ENCODE results near the gene IL18BP. TPM values are rescaled to one million over a fixed set of nuclear protein-coding genes. Genes with fewer than 3 reads are reported as not detected.
A peak's percentile ranks its signal among the peaks of the same experiment; 100 is the strongest.

Gene IL18BP
- total RNA-seq, 1 donor = 2.2 TPM

- no peak for DNase-seq (ENCODE audit: low read depth)
- no peak for TF ChIP-seq CTCF (IDR thresholded peaks at IDR 0.05; ENCODE audit: insufficient read depth, low read length)
Measured at GRCh38 chr11:71995726-71996291, 2.9 kb upstream of the IL18BP start.

GRCh38 chr11:71996517-71996916, 2.2 kb upstream of the IL18BP start:
- TF ChIP-seq CTCF (IDR thresholded peaks at IDR 0.05; ENCODE audit: insufficient read depth, low read length) = no peak
- no peak for DNase-seq (ENCODE audit: low read depth)
- H3K4me3 ChIP-seq (ENCODE audit: low read depth, low read length) = no peak overlapping the region

More at GRCh38 chr11:71995726-71996291, 2.9 kb upstream of the IL18BP start:
- H3K4me3 ChIP-seq (ENCODE audit: low read depth, low read length) = no peak overlapping the region

GRCh38 chr11:71996946-71997345, 1.8 kb upstream of the IL18BP start:
- no peak for TF ChIP-seq CTCF (IDR thresholded peaks at IDR 0.05; ENCODE audit: insufficient read depth, low read length)
- no peak overlapping the region for H3K4me3 ChIP-seq (ENCODE audit: low read depth, low read length)
- no peak for DNase-seq (ENCODE audit: low read depth)

- TF ChIP-seq CTCF (IDR thresholded peaks at IDR 0.05; ENCODE audit: insufficient read depth, low read length) = no peak
- no peak for DNase-seq (ENCODE audit: low read depth)
- H3K4me3 ChIP-seq (ENCODE audit: low read depth, low read length) = no peak overlapping the region
Measured at GRCh38 chr11:71997594-71997993, 1.1 kb upstream of the IL18BP start.

- TF ChIP-seq CTCF (IDR thresholded peaks at IDR 0.05; ENCODE audit: insufficient read depth, low read length) = no peak
- no peak for DNase-seq (ENCODE audit: low read depth)
- H3K4me3 ChIP-seq (ENCODE audit: low read depth, low read length) = no peak overlapping the region
Measured at GRCh38 chr11:71998061-71998460, 648 bp upstream of the IL18BP start.

- peak overlapping the region; percentile 14 for H3K4me3 ChIP-seq (ENCODE audit: low read depth, low read length)
- DNase-seq (ENCODE audit: low read depth) = peak; percentile 67
- TF ChIP-seq CTCF (IDR thresholded peaks at IDR 0.05; ENCODE audit: insufficient read depth, low read length) = no peak
Measured at GRCh38 chr11:71999362-71999761, 653 bp downstream of the IL18BP start.

- TF ChIP-seq CTCF (IDR thresholded peaks at IDR 0.05; ENCODE audit: insufficient read depth, low read length) = no peak
- no peak for DNase-seq (ENCODE audit: low read depth)
- peak overlapping the region; percentile 14 for H3K4me3 ChIP-seq (ENCODE audit: low read depth, low read length)
Measured at GRCh38 chr11:71999798-72000197, 1.1 kb downstream of the IL18BP start.
